ENCODE results near the gene DNAJC30.

DNA sequence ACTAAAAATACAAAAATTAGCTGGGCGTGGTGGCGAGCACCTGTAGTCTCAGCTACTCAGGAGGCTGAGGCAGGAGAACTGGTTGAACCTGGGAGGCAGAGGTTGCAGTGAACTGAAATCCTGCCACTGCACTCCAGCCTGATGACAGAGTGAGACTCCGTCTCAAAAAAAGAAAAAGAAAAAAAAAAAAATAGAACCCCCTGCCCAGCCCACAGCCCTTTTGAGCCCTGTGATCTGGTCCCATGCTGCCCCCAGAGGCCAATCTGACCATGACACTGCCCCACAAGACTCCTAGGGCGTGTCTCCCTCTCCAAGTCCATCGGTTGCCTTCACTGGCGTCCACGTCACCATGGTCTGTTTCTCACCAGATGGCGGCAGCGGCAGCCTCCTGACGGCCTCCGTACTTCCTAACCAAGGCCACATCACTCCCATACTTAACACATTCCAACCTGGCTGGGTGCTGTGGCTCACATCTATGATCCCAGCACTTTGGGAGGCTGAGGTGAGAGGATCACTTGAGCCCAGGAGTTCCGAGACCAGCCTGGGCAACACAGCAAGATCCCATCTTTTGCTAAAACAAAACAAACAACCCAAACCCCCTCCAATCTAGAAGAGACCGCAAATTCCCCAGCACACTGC is 18.2 kb upstream of the DNAJC30 start:
- TF ChIP-seq, protein P1, sequence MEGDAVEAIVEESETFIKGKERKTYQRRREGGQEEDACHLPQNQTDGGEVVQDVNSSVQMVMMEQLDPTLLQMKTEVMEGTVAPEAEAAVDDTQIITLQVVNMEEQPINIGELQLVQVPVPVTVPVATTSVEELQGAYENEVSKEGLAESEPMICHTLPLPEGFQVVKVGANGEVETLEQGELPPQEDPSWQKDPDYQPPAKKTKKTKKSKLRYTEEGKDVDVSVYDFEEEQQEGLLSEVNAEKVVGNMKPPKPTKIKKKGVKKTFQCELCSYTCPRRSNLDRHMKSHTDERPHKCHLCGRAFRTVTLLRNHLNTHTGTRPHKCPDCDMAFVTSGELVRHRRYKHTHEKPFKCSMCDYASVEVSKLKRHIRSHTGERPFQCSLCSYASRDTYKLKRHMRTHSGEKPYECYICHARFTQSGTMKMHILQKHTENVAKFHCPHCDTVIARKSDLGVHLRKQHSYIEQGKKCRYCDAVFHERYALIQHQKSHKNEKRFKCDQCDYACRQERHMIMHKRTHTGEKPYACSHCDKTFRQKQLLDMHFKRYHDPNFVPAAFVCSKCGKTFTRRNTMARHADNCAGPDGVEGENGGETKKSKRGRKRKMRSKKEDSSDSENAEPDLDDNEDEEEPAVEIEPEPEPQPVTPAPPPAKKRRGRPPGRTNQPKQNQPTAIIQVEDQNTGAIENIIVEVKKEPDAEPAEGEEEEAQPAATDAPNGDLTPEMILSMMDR (IDR thresholded peaks at IDR 0.05), result peak in 3 of 5 experiments; percentile 12 to 46 (median 32)
- TF ChIP-seq POLR2A (IDR thresholded peaks at IDR 0.05), result no peak

Measured in tibial nerve (tissue), 3 donors.